Prostate gland (tissue), 2 donors: ENCODE data around the gene DNAJB5. TPM values are rescaled to one million over a fixed set of nuclear protein-coding genes. Genes with fewer than 3 reads are reported as not detected.
A peak's percentile ranks its signal among the peaks of the same experiment; 100 is the strongest.

Experiments
- DNase-seq: peaks from one replicate; pipeline ENCODE4 v3.0.0-alpha.2; 2019; ENCODE audit warnings: low spot score
- H3K27ac ChIP-seq, 2 donors: fragments of 200-600 bp; sonication (generic); 2 replicates each; pipeline ENCODE4 v1.5.1; 2017 to 2019
- H3K27me3 ChIP-seq: fragments of 200-600 bp; sonication (generic); replicated peaks from 2 replicates; pipeline ENCODE4 v1.5.1; 2019; ENCODE audit not compliant: insufficient read depth
- H3K36me3 ChIP-seq, 2 donors: fragments of 200-600 bp; sonication (generic); 1 replicate in 1 of 2; 2 replicates in 1 of 2; pipeline versions ENCODE4 v1.5.1 to v1.8.1; 2017 to 2019
- H3K4me1 ChIP-seq: fragments of 200-600 bp; sonication (generic); replicated peaks from 2 replicates; pipeline ENCODE4 v1.5.1; 2019
- H3K4me3 ChIP-seq, 2 donors: fragments of 200-600 bp; sonication (generic); 2 replicates each; pipeline ENCODE4 v1.5.1; 2017 to 2019
- H3K9me3 ChIP-seq: fragments of 200-600 bp; sonication (generic); 2 replicates; pipeline ENCODE4 v1.5.1; 2017
- CTCF ChIP-seq, 4 experiments: fragments of 200-600 bp in 2 of 4; fragments of 450-650 bp in 2 of 4; sonication (generic) in 2 of 4; IDR thresholded peaks; 1 replicate in 3 of 4; 2 replicates in 1 of 4; pipeline ENCODE4 v1.5.1; 2016 to 2019; ENCODE audit warnings: antibody characterized with exemption in 4 of 4, mild to moderate bottlenecking in 2 of 4, moderate library complexity in 2 of 4
- POLR2A ChIP-seq: fragments of 450-650 bp; IDR thresholded peaks from one replicate; pipeline ENCODE4 v1.6.1; 2016; ENCODE audit warnings: antibody characterized with exemption, mild to moderate bottlenecking
- POLR2AphosphoS5 ChIP-seq: sonication (generic); formaldehyde crosslinking; IDR thresholded peaks from one replicate; pipeline ENCODE4 v1.6.1; 2017; ENCODE audit warnings: antibody characterized with exemption
- WGBS: methylation state at CpG from one replicate; pipeline ENCODE4 v1.1.5; 2018; 5-methylcytosine and 5-hydroxymethylcytosine counted together
- intact Hi-C: fragments of 100-400 bp; cut with DNase I; formaldehyde crosslinking; loops from one replicate; pipeline ENCODE4 v1.14.2; 2022
- total RNA-seq, 2 donors: library from RNA; depleted of rRNA; stranded (reverse); fragments of >200 nt; gene quantifications; one replicate each; pipeline ENCODE4 v1.1.0, GENCODE V29; 2016

DNAJB5 gene
- total RNA-seq, 2 donors from 2014 or later, result 16.5 to 43.3 TPM

DNA sequence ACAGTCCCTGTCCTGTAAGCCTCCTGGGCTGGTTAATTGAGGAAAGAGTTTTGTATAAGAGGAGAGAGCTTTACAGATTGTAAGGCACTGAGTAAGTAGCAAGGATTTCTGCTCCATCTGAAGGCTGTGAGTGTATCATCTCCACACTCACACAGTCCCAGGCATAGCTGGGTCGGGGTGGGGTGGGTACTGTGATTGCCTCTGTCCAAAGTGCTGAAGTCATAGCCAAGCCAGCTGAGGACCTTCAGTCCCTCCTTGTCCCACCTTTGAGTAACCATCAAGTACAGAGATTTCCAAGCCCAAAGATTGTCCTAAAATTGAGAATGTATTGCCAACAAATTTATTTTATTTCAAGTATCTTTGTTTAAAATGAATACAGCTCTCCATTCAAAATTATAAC, 5.5 kb upstream of the DNAJB5 start:
- H3K4me1 ChIP-seq, result no peaks in the 10 kb centered on the region
- WGBS, result 0% methylated on average over 1 of the region's 1 CpG
- no peaks in the 10 kb centered on the region for H3K27me3 ChIP-seq
- no peak overlapping the region for H3K4me3 ChIP-seq
- no peak for TF ChIP-seq POLR2A
- TF ChIP-seq CTCF (IDR thresholded peaks at IDR 0.05), result no peak
- no peak for TF ChIP-seq POLR2AphosphoS5
- H3K9me3 ChIP-seq, result no peaks in the 10 kb centered on the region
- H3K36me3 ChIP-seq, result no peaks in the 10 kb centered on the region
- no peak overlapping the region for H3K27ac ChIP-seq
- intact Hi-C loops, result loop anchor here (5.0 to 10.0 kb wide), 2 partner anchors 77 to 279 kb away; no protein-coding TSS in a partner anchor
- no peak for DNase-seq

- intact Hi-C loops, result loop anchor here (10.0 kb wide), 1 partner anchor 281 kb away; no protein-coding TSS in a partner anchor
- DNase-seq, result peak; percentile 31
- WGBS, result 20% methylated on average over 7 of the region's 7 CpGs
Observed at GRCh38 chr9:34985311-34985899, 4.1 kb upstream of the DNAJB5 start.

GRCh38 chr9:34986540-34987047, 3.0 kb upstream of the DNAJB5 start:
- WGBS, result 35% methylated on average over 9 of the region's 9 CpGs
- intact Hi-C loops, result loop anchor here (10.0 kb wide), 1 partner anchor 282 kb away; no protein-coding TSS in a partner anchor
- no peaks in the 10 kb centered on the region for H3K27me3 ChIP-seq
- TF ChIP-seq POLR2A (no peak), POLR2AphosphoS5 (no peak), CTCF (IDR thresholded peaks at IDR 0.05) (no peak)
- no peaks in the 10 kb centered on the region for H3K9me3 ChIP-seq
- no peak overlapping the region for H3K4me3 ChIP-seq
- no peaks in the 10 kb centered on the region for H3K36me3 ChIP-seq
- no peaks in the 10 kb centered on the region for H3K4me1 ChIP-seq
- no peak for DNase-seq
- H3K27ac ChIP-seq, result no peak overlapping the region

More at GRCh38 chr9:34985311-34985899, 4.1 kb upstream of the DNAJB5 start:
- no peaks in the 10 kb centered on the region for H3K27me3 ChIP-seq
- H3K27ac ChIP-seq, result no peak overlapping the region
- no peaks in the 10 kb centered on the region for H3K9me3 ChIP-seq
- no peak for TF ChIP-seq POLR2A
- peak; percentile 38 to 74 (median 56) for TF ChIP-seq CTCF (IDR thresholded peaks at IDR 0.05)
- no peak for TF ChIP-seq POLR2AphosphoS5
- H3K4me3 ChIP-seq, result no peak overlapping the region
- no peaks in the 10 kb centered on the region for H3K36me3 ChIP-seq
- H3K4me1 ChIP-seq, result no peaks in the 10 kb centered on the region

GRCh38 chr9:34987160-34987901, 2.2 kb upstream of the DNAJB5 start:
- intact Hi-C loops, result loop anchor here (10.0 kb wide), 1 partner anchor 283 kb away; no protein-coding TSS in a partner anchor
- H3K4me1 ChIP-seq, result no peaks in the 10 kb centered on the region
- H3K27me3 ChIP-seq, result no peaks in the 10 kb centered on the region
- no peaks in the 10 kb centered on the region for H3K36me3 ChIP-seq
- DNase-seq, result no peak
- H3K9me3 ChIP-seq, result no peaks in the 10 kb centered on the region
- WGBS, result 48% methylated on average over 7 of the region's 7 CpGs
- H3K27ac ChIP-seq, result no peak overlapping the region
- no peak overlapping the region for H3K4me3 ChIP-seq
- TF ChIP-seq POLR2A, result no peak
- no peak for TF ChIP-seq POLR2AphosphoS5
- TF ChIP-seq CTCF (IDR thresholded peaks at IDR 0.05), result no peak
